Activated CD4-positive, alpha-beta T cell treated with anti-CD3 and anti-CD28 coated beads for 36 hours (primary cell): Measurements from ENCODE around the gene ABCF3. TPM values are rescaled to one million over a fixed set of nuclear protein-coding genes. Genes with fewer than 3 reads are reported as not detected.

Source experiments
- ATAC-seq: fragments of 200-7000 bp; cut with Tn5 transposase; one replicate; pipeline ENCODE4 v1.10.0; 2021; ENCODE audit warnings: mild to moderate bottlenecking, moderate library complexity
- CTCF ChIA-PET: fragments of 350-600 bp; sonication (Branson Sonifier 250); formaldehyde crosslinking; loops from one replicate; lab custom pipeline; 2021; ENCODE audit warnings: antibody characterized with exemption; lab: Charles Lee
- POLR2A ChIA-PET: fragments of 350-600 bp; sonication (Branson Sonifier 250); formaldehyde crosslinking; loops from one replicate; lab custom pipeline; 2021; ENCODE audit warnings: antibody characterized with exemption, inconsistent platforms; lab: Charles Lee
- DNase-seq: peaks from one replicate; pipeline ENCODE4 v3.0.0-alpha.2; 2020
- H3K27ac Mint-ChIP-seq: one replicate; pipeline ENCODE4 v1.8.0; 2021; ENCODE audit warnings: mixed read lengths
- H3K27me3 Mint-ChIP-seq: one replicate; pipeline ENCODE4 v1.8.0; 2021; ENCODE audit warnings: mixed read lengths
- H3K36me3 Mint-ChIP-seq: one replicate; pipeline ENCODE4 v1.8.0; 2021; ENCODE audit warnings: low read depth, mixed read lengths
- H3K4me1 Mint-ChIP-seq: one replicate; pipeline ENCODE4 v1.8.0; 2021; ENCODE audit warnings: mixed read lengths
- H3K4me3 Mint-ChIP-seq: one replicate; pipeline ENCODE4 v1.8.0; 2021; ENCODE audit warnings: mild to moderate bottlenecking, moderate library complexity, mixed read lengths
- H3K9me3 Mint-ChIP-seq: one replicate; pipeline ENCODE4 v1.8.0; 2021; ENCODE audit warnings: low read depth, mixed read lengths
- intact Hi-C, 2 experiments: fragments of 100-400 bp; cut with DNase I in 1 of 2; cut with micrococcal nuclease in 1 of 2; formaldehyde crosslinking; loops; one replicate each; pipeline versions ENCODE4 v1.14.2 to v1.15.1; 2022 to 2024; cut with DNase I, micrococcal nuclease
- total RNA-seq, 2 experiments: library from RNA; stranded (reverse); gene quantifications; one replicate each; pipeline ENCODE4 v1.2.3, GENCODE V29; 2021

The ABCF3 gene
- total RNA-seq, 2 experiments from 2014 or later = 58.2 to 66.2 TPM

DNA sequence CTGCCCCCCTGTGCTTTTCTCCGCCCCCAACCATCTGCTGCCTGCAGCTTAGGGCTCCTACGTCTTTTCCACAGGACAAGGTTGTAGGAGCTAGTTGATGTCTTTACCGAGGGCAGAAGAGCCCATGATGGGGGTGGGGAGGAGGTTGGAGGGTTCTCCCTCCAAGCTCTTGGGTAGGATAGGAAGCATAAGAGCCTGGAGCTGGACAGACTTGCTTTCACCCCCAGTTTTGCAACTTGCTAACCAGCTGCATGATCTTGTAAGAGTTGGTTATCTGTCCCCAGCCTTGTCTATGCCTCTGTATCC is 856 bp downstream of the ABCF3 start:
- no peak for ATAC-seq
- H3K27me3 Mint-ChIP-seq = no peaks in the 10 kb centered on the region
- ChIA-PET CTCF (interaction anchor here (0.7 to 1.4 kb wide), 3 partner anchors 40 to 114 kb away, joined by 3 to 6 read pairs (median 4); no protein-coding TSS in a partner anchor), POLR2A (interaction anchor here (0.7 kb wide), 1 partner anchor 9 kb away, joined by 4 read pairs; no protein-coding TSS in a partner anchor)
- DNase-seq = no peak
- peaks cover 32% of the 10 kb centered on the region for H3K4me1 Mint-ChIP-seq
- H3K36me3 Mint-ChIP-seq = peaks cover 54% of the 10 kb centered on the region
- peak overlapping the region; percentile 99 for H3K4me3 Mint-ChIP-seq
- no peaks in the 10 kb centered on the region for H3K9me3 Mint-ChIP-seq
- peak overlapping the region; percentile 93 for H3K27ac Mint-ChIP-seq
- intact Hi-C loops = loop anchor here (1.0 to 10.0 kb wide), 14 partner anchors 13 to 1400 kb away; partner anchors contain the start of genes EEF1AKMT4 (in 2 of the 2), EIF2B5 (in 2 of the 2), AP2M1 (in 1 of the 2) and DVL3 (in 1 of the 2)

DNA sequence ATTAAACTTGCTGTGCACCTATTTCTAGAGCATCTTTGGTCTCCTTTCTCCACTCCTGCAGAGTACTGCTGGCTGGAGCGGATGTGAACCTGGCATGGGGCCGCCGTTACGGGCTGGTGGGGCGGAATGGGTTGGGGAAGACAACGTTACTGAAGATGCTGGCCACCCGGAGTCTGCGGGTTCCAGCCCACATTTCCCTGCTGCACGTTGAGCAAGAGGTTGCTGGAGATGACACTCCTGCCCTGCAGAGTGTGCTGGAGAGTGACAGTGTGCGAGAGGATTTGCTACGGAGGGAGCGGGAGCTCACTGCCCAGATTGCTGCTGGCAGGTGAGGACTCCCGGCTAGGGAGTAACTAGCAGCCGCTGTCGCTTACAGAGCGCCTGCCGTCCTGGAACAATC is 2.1 kb downstream of the ABCF3 start:
- intact Hi-C loops = loop anchor here in 1 of 2 experiments (5.0 to 10.0 kb wide), 2 partner anchors 493 to 1399 kb away; partner anchors contain the start of genes SENP2 and YEATS2
- DNase-seq (no peak), ATAC-seq (no peak)
- Mint-ChIP-seq H3K4me1 (peaks cover 32% of the 10 kb centered on the region), H3K36me3 (peaks cover 54% of the 10 kb centered on the region), H3K27me3 (no peaks in the 10 kb centered on the region), H3K4me3 (no peak overlapping the region), H3K27ac (peak overlapping the region; percentile 11), H3K9me3 (no peaks in the 10 kb centered on the region)
- POLR2A ChIA-PET = interaction anchor here (0.6 kb wide), 1 partner anchor 49 kb away, joined by 3 read pairs; no protein-coding TSS in a partner anchor
- CTCF ChIA-PET = no interaction called here

DNA sequence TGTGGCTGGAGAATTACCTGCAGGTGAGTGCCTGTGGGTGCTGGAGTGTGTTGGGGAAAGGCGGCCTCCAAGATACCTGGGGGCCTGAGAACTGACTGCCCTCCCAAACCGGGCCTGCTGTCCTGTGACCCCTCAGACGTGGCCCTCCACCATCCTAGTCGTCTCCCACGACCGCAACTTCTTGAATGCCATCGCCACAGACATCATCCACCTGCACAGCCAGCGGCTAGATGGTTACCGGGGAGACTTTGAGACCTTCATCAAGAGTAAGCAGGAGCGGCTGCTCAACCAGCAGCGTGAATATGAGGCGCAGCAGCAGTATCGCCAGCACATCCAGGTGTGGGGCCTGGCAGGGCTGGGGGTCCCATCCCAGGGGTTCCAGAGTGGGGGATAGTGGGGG is 3.4 kb downstream of the ABCF3 start:
- POLR2A ChIA-PET = no interaction called here
- DNase-seq = no peak
- H3K4me3 Mint-ChIP-seq = no peak overlapping the region
- peaks cover 32% of the 10 kb centered on the region for H3K4me1 Mint-ChIP-seq
- intact Hi-C loops = loop anchor here in 1 of 2 experiments (5.0 to 10.0 kb wide), 2 partner anchors 495 to 1398 kb away; partner anchors contain the start of genes SENP2 and YEATS2
- H3K36me3 Mint-ChIP-seq = peaks cover 48% of the 10 kb centered on the region
- no peak overlapping the region for H3K27ac Mint-ChIP-seq
- H3K9me3 Mint-ChIP-seq = no peaks in the 10 kb centered on the region
- H3K27me3 Mint-ChIP-seq = no peaks in the 10 kb centered on the region
- no peak for ATAC-seq
- CTCF ChIA-PET = no interaction called here

DNA sequence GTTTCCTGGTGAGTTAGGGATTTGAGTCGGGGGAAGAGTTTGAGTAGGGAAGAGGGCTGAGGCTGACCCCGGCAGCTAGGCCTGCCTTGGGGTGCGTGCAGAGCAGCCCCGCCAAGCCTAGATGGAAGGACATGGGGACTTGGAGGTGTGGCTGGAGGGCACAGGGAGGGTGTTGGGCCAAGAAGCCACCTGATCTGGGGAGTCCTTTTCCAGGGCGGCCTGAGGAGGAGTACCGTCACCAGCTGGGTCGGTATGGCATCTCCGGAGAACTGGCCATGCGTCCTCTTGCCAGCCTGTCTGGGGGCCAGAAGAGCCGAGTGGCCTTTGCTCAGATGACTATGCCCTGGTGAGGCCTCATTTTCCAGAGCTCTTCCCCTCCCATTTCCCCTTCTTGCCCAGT is 6.9 kb downstream of the ABCF3 start:
- intact Hi-C loops = no loop called here
- H3K4me3 Mint-ChIP-seq = no peak overlapping the region
- no peaks in the 10 kb centered on the region for H3K9me3 Mint-ChIP-seq
- POLR2A ChIA-PET = no interaction called here
- H3K36me3 Mint-ChIP-seq = peaks cover 33% of the 10 kb centered on the region
- H3K27ac Mint-ChIP-seq = no peak overlapping the region
- CTCF ChIA-PET = no interaction called here
- DNase-seq (no peak), ATAC-seq (no peak)
- peaks cover 14% of the 10 kb centered on the region for H3K4me1 Mint-ChIP-seq
- H3K27me3 Mint-ChIP-seq = no peaks in the 10 kb centered on the region

DNA sequence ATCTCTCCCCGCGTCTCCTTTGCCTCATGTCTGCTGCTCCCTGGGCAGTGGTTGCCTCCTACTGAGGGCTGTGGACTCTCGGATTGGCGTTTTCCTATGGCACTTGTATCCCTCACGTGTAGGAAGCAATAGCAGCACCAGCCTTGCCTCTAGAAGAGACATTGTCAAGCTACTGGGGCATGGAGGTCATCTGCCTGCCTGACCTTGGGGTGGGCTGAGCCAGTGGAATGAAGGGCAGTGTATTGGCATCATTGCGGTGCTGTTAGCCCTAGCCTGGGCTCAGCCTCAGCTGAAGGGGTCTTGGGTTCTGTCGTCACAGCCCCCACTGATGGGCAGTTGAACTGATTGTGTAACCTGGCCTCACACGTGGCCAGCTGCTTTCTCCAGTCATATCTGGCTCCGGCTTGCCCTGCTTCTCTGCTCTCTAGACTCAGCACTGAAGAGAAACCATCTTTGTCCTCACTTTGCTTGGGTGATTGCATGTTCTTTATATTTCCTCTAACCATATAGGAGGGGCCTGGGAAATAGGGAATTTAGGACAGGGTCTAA is 8.1 kb downstream of the ABCF3 start:
- ATAC-seq = no peak
- intact Hi-C loops = no loop called here
- no peaks in the 10 kb centered on the region for H3K27me3 Mint-ChIP-seq
- CTCF ChIA-PET = interaction anchor here (1.3 kb wide), 1 partner anchor 33 kb away, joined by 5 read pairs; no protein-coding TSS in a partner anchor
- H3K4me3 Mint-ChIP-seq = no peak overlapping the region
- peaks cover 5% of the 10 kb centered on the region for H3K4me1 Mint-ChIP-seq
- H3K9me3 Mint-ChIP-seq = no peaks in the 10 kb centered on the region
- POLR2A ChIA-PET = interaction anchor here (0.6 kb wide), 1 partner anchor 221 kb away, joined by 3 read pairs; no protein-coding TSS in a partner anchor
- H3K27ac Mint-ChIP-seq = no peak overlapping the region
- no peak for DNase-seq
- peaks cover 28% of the 10 kb centered on the region for H3K36me3 Mint-ChIP-seq

DNA sequence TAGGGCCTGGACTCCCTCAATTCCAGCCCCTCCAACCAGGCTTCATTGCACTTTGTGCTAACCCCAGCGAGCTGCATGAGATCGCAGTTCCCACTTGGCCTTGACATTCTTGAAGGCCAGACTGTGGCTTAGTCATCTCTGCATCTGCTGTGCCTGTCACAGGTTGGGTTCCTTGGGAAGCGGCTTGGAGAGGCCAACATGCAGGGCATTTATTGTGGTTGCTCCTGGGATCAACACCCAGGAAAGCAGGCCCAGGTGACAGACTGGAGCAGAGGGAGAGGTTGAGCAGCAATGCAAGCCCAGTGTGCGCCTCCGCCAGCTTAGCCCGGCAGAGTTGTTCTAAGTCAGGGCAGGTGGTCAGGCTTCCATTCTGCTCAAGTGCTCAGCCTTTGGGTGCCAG is 10.5 kb downstream of the ABCF3 start:
- ATAC-seq (no peak), DNase-seq (no peak)
- no peak overlapping the region for H3K27ac Mint-ChIP-seq
- no peaks in the 10 kb centered on the region for H3K9me3 Mint-ChIP-seq
- no peaks in the 10 kb centered on the region for H3K27me3 Mint-ChIP-seq
- peaks cover 15% of the 10 kb centered on the region for H3K36me3 Mint-ChIP-seq
- no peaks in the 10 kb centered on the region for H3K4me1 Mint-ChIP-seq
- intact Hi-C loops = loop anchor here in 1 of 2 experiments (1.0 kb wide), 1 partner anchor 8 kb away; no protein-coding TSS in a partner anchor
- no peak overlapping the region for H3K4me3 Mint-ChIP-seq
- POLR2A ChIA-PET = interaction anchor here (1.9 kb wide), 1 partner anchor 10 kb away, joined by 4 read pairs; no protein-coding TSS in a partner anchor
- CTCF ChIA-PET = no interaction called here

DNA sequence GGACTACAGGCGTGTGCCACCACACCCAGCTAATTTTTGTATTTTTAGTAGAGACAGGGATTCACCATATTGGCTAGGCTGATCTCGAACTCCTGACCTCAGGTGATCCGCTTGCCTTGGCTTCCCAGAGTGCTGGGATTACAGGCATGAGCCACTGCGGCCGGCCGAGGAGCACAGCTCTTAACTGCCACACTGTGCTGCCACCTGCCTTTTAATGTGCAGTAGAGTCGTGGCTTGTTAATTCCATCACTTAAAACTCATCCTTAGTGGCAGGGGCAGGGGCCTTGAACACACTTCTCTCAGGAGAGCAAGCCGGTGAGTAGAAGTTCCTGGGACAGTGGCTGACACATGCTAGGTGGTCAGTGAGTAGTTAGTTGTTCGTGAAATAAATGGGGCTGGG is 12.5 kb downstream of the ABCF3 start:
- DNase-seq = no peak
- Mint-ChIP-seq H3K36me3 (peaks cover 3% of the 10 kb centered on the region), H3K9me3 (no peaks in the 10 kb centered on the region), H3K4me3 (no peak overlapping the region), H3K27me3 (no peaks in the 10 kb centered on the region), H3K4me1 (no peaks in the 10 kb centered on the region), H3K27ac (no peak overlapping the region)
- intact Hi-C loops = no loop called here
- CTCF ChIA-PET = interaction anchor here (1.2 to 1.5 kb wide), 2 partner anchors 29 kb away, joined by 5 to 7 read pairs; no protein-coding TSS in a partner anchor
- no peak for ATAC-seq
- POLR2A ChIA-PET = no interaction called here

DNA sequence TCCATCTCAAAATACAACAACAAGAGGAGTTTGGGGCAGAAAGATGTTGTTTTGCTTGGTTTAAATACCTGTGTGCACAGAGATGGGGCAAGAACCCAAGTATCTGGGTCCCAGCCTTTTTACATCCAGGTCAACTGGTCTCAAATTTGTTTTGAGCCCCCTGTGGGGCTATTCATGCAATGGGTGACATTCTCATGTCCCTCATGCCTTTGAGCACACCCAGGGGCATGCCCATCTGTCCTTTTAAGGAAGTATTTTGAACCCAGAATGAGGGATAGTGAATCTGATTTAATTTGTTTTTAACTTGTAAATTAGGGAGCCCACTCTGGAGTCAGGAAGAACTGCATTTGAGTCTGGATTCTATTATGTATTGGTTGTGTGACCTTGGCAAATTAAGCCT is 14.8 kb downstream of the ABCF3 start:
- Mint-ChIP-seq H3K9me3 (no peaks in the 10 kb centered on the region), H3K36me3 (no peaks in the 10 kb centered on the region), H3K4me1 (no peaks in the 10 kb centered on the region), H3K4me3 (no peak overlapping the region), H3K27me3 (peaks cover 3% of the 10 kb centered on the region), H3K27ac (no peak overlapping the region)
- intact Hi-C loops = no loop called here
- CTCF ChIA-PET = no interaction called here
- POLR2A ChIA-PET = no interaction called here
- DNase-seq = no peak
- no peak for ATAC-seq

DNA sequence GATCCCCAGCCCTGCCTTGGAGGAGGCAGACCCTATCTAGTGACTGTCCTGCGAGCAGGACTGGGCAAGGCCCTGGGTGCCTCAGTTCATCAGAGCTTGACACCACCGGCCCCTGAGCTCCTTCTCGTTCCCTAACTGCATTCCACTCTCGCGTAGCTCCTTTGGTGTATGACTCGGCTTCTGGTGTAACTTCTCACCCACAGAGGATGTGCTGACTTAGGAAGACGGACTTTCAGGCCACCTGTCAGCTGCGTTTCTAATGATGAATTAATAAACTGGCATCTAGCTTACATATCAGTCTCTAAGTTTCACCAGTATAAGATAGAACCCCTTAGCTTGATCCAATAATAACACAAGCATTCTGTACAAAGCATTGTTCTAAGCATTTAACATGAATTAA is 17.5 kb downstream of the ABCF3 start:
- intact Hi-C loops = no loop called here

DNA sequence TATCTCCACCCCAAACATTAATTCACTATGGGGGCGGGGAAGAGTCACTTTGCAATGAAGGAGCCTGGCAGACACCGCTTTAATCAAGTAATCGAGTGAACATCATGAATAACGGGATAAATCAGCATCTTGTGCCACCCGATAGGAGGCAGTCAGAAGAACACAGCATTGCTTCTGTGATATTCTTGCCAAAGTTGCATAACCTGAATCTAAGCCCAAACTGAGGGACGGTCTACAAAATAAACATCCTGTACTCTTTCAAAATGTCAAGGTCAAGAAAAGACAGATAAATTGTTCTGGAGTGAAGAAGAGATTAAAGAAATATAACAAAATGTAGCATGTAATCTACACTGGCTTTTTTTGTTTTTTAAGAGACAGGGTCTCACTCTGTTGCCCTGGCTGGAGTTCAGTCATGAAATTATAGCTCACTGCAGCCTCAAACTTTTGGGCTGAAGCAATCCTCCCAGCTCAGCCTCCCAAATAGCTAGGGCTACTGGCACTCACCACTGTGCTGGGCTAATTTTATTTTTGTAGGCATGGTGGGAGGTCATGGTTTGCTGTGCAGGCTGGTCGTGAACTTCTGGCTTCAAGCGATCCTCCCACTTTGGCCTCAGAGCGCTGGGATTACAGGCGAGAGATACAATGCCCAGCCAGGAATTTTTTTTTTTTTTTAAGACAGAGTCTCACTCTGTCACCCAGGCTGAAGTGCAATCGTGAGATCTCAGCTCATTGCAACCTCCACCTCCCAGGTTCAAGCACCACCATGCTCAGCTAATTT is 23.3 kb downstream of the ABCF3 start:
- H3K27ac Mint-ChIP-seq = no peak overlapping the region
- intact Hi-C loops = no loop called here
- H3K27me3 Mint-ChIP-seq = peaks cover 15% of the 10 kb centered on the region
- ATAC-seq = no peak
- DNase-seq = no peak
- no peaks in the 10 kb centered on the region for H3K9me3 Mint-ChIP-seq
- H3K4me1 Mint-ChIP-seq = no peaks in the 10 kb centered on the region
- CTCF ChIA-PET = interaction anchor here (0.8 to 2.6 kb wide), 4 partner anchors 18 to 664 kb away, joined by 3 to 14 read pairs (median 4); no protein-coding TSS in a partner anchor
- H3K36me3 Mint-ChIP-seq = no peaks in the 10 kb centered on the region
- POLR2A ChIA-PET = no interaction called here
- H3K4me3 Mint-ChIP-seq = no peak overlapping the region

More for the DNA sequence above, 17.5 kb downstream of the ABCF3 start:
- no peak for ATAC-seq
- CTCF ChIA-PET = interaction anchor here (0.6 to 1.3 kb wide), 2 partner anchors 24 to 46 kb away, joined by 3 to 4 read pairs; partner anchors contain the start of gene EEF1AKMT4
- peaks cover 15% of the 10 kb centered on the region for H3K27me3 Mint-ChIP-seq
- no peaks in the 10 kb centered on the region for H3K36me3 Mint-ChIP-seq
- H3K4me3 Mint-ChIP-seq = no peak overlapping the region
- no peaks in the 10 kb centered on the region for H3K9me3 Mint-ChIP-seq
- no peak for DNase-seq
- no peak overlapping the region for H3K27ac Mint-ChIP-seq
- POLR2A ChIA-PET = no interaction called here
- no peaks in the 10 kb centered on the region for H3K4me1 Mint-ChIP-seq

DNA sequence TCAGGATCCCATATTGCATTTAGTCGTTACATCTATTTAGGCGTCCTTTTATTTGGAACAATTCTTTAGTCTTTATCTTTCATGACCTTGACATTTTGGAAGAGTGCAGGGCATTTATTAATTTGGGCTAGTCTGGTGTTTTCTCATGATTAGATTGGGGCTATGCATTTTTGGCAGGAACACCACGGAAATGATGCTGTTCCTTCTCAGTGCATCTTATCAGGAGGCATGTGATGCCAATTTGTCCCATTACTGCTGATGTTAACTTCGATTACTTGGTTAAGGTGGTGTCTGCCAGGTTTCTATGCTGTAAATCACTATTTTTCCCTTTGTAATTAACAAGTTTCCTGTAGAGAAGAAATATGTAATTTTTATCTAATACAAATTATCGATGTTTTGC is 25.3 kb downstream of the ABCF3 start:
- no peak for ATAC-seq
- ChIA-PET POLR2A (no interaction called here), CTCF (interaction anchor here (2.6 kb wide), 1 partner anchor 16 kb away, joined by 14 read pairs; no protein-coding TSS in a partner anchor)
- no peaks in the 10 kb centered on the region for H3K36me3 Mint-ChIP-seq
- H3K4me3 Mint-ChIP-seq = no peak overlapping the region
- no peaks in the 10 kb centered on the region for H3K4me1 Mint-ChIP-seq
- H3K27me3 Mint-ChIP-seq = peaks cover 14% of the 10 kb centered on the region
- intact Hi-C loops = no loop called here
- no peaks in the 10 kb centered on the region for H3K9me3 Mint-ChIP-seq
- DNase-seq = no peak
- H3K27ac Mint-ChIP-seq = no peak overlapping the region
